Mesenchymal stem cell (in vitro differentiated cells and primary cell): ENCODE data around the gene ASPG.

Experiments
- DNase-seq: peaks from one replicate; pipeline ENCODE4 v3.0.0-alpha.2; 2013
- H2AFZ ChIP-seq: one replicate; pipeline ENCODE4 v1.6.1; 2013; ENCODE audit warnings: low read depth, mild to moderate bottlenecking, control low read depth, inconsistent platforms, low read length, moderate library complexity
- H2AK5ac ChIP-seq: 2 replicates; pipeline ENCODE4 v1.6.1; 2013; ENCODE audit warnings: low read length, moderate library complexity, mild to moderate bottlenecking, inconsistent platforms; ENCODE audit not compliant: severe bottlenecking
- H2BK120ac ChIP-seq: one replicate; pipeline ENCODE4 v1.6.1; 2013; ENCODE audit warnings: low read depth, mild to moderate bottlenecking, inconsistent platforms, low read length, moderate library complexity
- H2BK12ac ChIP-seq, 2 experiments: one replicate each; pipeline ENCODE4 v1.6.1; 2013; ENCODE audit warnings: inconsistent platforms in 2 of 2, low read length in 2 of 2, mild to moderate bottlenecking in 2 of 2, moderate library complexity in 2 of 2, control low read depth in 1 of 2
- H2BK15ac ChIP-seq: one replicate; pipeline ENCODE4 v1.6.1; 2013; ENCODE audit warnings: mild to moderate bottlenecking, low read depth, inconsistent platforms; ENCODE audit not compliant: poor library complexity, severe bottlenecking
- H2BK5ac ChIP-seq: 2 replicates; pipeline ENCODE4 v1.6.1; 2013; ENCODE audit warnings: low read depth, mild to moderate bottlenecking, low read length, control low read depth, inconsistent platforms; ENCODE audit not compliant: poor library complexity, severe bottlenecking
- H3K14ac ChIP-seq, 2 experiments: one replicate each; pipeline ENCODE4 v1.6.1; 2013; ENCODE audit warnings: inconsistent platforms in 2 of 2, low read length in 2 of 2, control low read depth in 1 of 2, mild to moderate bottlenecking in 1 of 2, moderate library complexity in 1 of 2
- H3K18ac ChIP-seq, 2 experiments: one replicate each; pipeline ENCODE4 v1.6.1; 2013; ENCODE audit warnings: inconsistent platforms in 2 of 2, low read length in 2 of 2, control low read depth in 1 of 2, low read depth in 1 of 2, mild to moderate bottlenecking in 1 of 2
- H3K23ac ChIP-seq, 2 experiments: one replicate each; pipeline ENCODE4 v1.6.1; 2013; ENCODE audit warnings: inconsistent platforms in 2 of 2, low read length in 2 of 2, mild to moderate bottlenecking in 2 of 2, moderate library complexity in 2 of 2, control low read depth in 1 of 2
- H3K27ac ChIP-seq: 2 replicates; pipeline ENCODE4 v1.5.1; 2013; ENCODE audit warnings: mild to moderate bottlenecking, moderate library complexity, low read length, control low read depth, inconsistent platforms; ENCODE audit not compliant: poor library complexity, severe bottlenecking
- H3K27me3 ChIP-seq, 2 experiments: 2 replicates each; pipeline versions ENCODE4 v1.6.1 to v1.7.0; 2013; ENCODE audit warnings: low read length in 2 of 2, mild to moderate bottlenecking in 2 of 2, moderate library complexity in 2 of 2, control low read depth in 1 of 2, inconsistent platforms in 1 of 2; ENCODE audit not compliant: control insufficient read depth in 1 of 2, insufficient read depth in 1 of 2
- H3K36me3 ChIP-seq, 2 experiments: 2 replicates each; pipeline versions ENCODE4 v1.6.1 to v1.7.0; 2013; ENCODE audit warnings: low read length in 2 of 2, control low read depth in 1 of 2, inconsistent platforms in 1 of 2, low read depth in 1 of 2, mild to moderate bottlenecking in 1 of 2; ENCODE audit not compliant: insufficient read depth in 2 of 2, control insufficient read depth in 1 of 2
- H3K4ac ChIP-seq, 2 experiments: one replicate each; pipeline ENCODE4 v1.6.1; 2013; ENCODE audit warnings: inconsistent platforms in 2 of 2, low read length in 2 of 2, mild to moderate bottlenecking in 2 of 2, moderate library complexity in 2 of 2, control low read depth in 1 of 2, low read depth in 1 of 2
- H3K4me1 ChIP-seq: 2 replicates; pipeline ENCODE4 v1.6.1; 2013; ENCODE audit warnings: low read depth, low read length, control low read depth; ENCODE audit not compliant: control insufficient read depth, insufficient read depth
- H3K4me2 ChIP-seq: 2 replicates; pipeline ENCODE4 v1.6.1; 2013; ENCODE audit warnings: low read length, mild to moderate bottlenecking, inconsistent platforms; ENCODE audit not compliant: poor library complexity, severe bottlenecking
- H3K4me3 ChIP-seq, 2 experiments: 2 replicates each; pipeline versions ENCODE4 v1.5.1 to v1.7.0; 2013; ENCODE audit warnings: low read length in 2 of 2, mild to moderate bottlenecking in 2 of 2, control low read depth in 1 of 2, low read depth in 1 of 2; ENCODE audit not compliant: insufficient read depth in 1 of 2
- H3K79me1 ChIP-seq: replicated peaks from 2 replicates; pipeline ENCODE4 v1.6.1; 2013; ENCODE audit warnings: mild to moderate bottlenecking, control low read depth, low read length, inconsistent platforms; ENCODE audit not compliant: poor library complexity, severe bottlenecking
- H3K9ac ChIP-seq: 2 replicates; pipeline ENCODE4 v1.7.0; 2013; ENCODE audit warnings: mild to moderate bottlenecking, low read length, moderate library complexity
- H3K9me3 ChIP-seq: 2 replicates; pipeline ENCODE4 v1.7.0; 2013; ENCODE audit warnings: mild to moderate bottlenecking, low read length; ENCODE audit not compliant: control insufficient read depth
- H4K8ac ChIP-seq: one replicate; pipeline ENCODE4 v1.6.1; 2013; ENCODE audit warnings: inconsistent platforms, mild to moderate bottlenecking, low read length, moderate library complexity
- H4K91ac ChIP-seq: one replicate; pipeline ENCODE4 v1.6.1; 2013; ENCODE audit warnings: mild to moderate bottlenecking, low read length, inconsistent platforms
- WGBS: methylation state at CpG from one replicate; pipeline ENCODE4 v1.1.7; 2013; ENCODE audit warnings: mixed read lengths; 5-methylcytosine and 5-hydroxymethylcytosine counted together

Gene ASPG

DNA sequence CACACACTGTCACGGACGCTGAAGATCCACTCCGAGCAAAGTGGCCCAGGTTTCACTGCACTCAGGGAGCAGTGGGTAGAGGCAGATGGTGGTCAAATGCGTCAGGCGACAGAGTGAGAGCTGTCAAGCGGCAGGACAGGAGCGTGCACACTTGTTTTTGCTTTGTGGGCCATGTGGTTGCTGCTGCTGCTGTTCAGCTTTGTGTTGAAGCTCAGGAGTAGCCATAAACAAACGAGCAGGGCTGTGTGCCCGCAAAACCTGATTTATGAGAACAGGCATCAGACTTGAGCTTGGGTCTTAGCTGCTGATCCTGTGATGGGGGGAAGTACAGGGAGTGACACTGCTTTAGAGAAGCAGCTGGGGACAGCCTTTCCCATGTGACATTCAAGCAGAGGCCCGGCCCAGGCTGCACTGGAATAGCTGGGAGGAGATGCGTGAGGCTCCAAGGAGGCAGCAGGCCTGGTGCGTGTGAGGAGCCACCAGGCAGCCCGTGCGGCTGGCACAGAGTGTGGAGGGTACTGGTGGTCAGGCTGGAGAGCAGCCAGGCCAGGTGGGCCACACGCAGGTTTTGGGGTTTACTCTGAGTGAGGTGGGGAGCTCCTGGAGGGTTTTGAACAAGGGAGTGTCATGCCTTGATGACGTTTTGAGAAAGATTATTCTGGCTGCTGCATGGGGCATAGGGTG lies 31.1 kb upstream of the ASPG start:
- H3K79me1 ChIP-seq, result no peaks in the 10 kb centered on the region

DNA sequence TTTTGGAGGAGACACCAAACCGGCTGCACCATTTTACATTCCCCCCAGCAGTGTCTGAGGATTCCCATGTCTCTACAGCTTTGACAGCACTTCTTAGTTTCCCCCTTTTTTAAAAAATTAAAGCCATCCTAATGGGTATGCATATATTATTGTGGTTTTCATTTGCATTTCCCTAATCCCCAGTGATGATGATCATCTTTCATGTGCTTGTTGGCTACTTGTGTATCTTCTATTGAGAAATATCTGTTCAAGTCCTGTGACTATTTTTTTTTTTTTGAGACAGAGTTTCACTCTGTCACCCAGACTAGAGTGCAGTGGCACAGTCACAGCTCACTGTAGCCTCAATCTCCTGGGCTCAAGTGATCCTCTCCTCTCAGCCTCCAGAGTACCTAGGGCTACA lies 23.2 kb upstream of the ASPG start:
- Histone ChIP-seq H3K4me1 (no peaks in the 10 kb centered on the region), H3K4ac (no peak overlapping the region), H3K9ac (no peak overlapping the region), H3K18ac (no peak overlapping the region), H2BK15ac (no peak overlapping the region), H3K9me3 (peaks cover 5% of the 10 kb centered on the region), H3K27ac (no peak overlapping the region), H3K23ac (no peak overlapping the region), H3K36me3 (no peaks in the 10 kb centered on the region), H2BK120ac (no peak overlapping the region), H4K91ac (no peak overlapping the region), H3K4me2 (no peak overlapping the region), H2AFZ (no peak overlapping the region), H2BK5ac (no peak overlapping the region), H3K79me1 (no peaks in the 10 kb centered on the region), H4K8ac (no peak overlapping the region), H3K14ac (no peak overlapping the region), H3K4me3 (no peak overlapping the region), H2BK12ac (no peak overlapping the region), H2AK5ac (no peak overlapping the region), H3K27me3 (peaks cover 0 to 3% of the 10 kb centered on the region in 2 experiments)
- no peak for DNase-seq
- WGBS, result no CpG with 5 or more reads among the region's 1 CpG

More for the DNA sequence above, 31.1 kb upstream of the ASPG start:
- no peak overlapping the region for H2BK12ac ChIP-seq
- 69% methylated on average over 16 of the region's 16 CpGs for WGBS
- H3K23ac ChIP-seq, result no peak overlapping the region
- H3K9ac ChIP-seq, result no peak overlapping the region
- H4K8ac ChIP-seq, result no peak overlapping the region
- no peak overlapping the region for H2AK5ac ChIP-seq
- H3K4me3 ChIP-seq, result no peak overlapping the region
- no peak overlapping the region for H2BK15ac ChIP-seq
- H3K36me3 ChIP-seq, result no peaks in the 10 kb centered on the region
- H2BK120ac ChIP-seq, result no peak overlapping the region
- H3K14ac ChIP-seq, result no peak overlapping the region
- no peaks in the 10 kb centered on the region for H3K4me1 ChIP-seq
- no peak overlapping the region for H3K4me2 ChIP-seq
- no peak overlapping the region for H2BK5ac ChIP-seq
- DNase-seq, result no peak
- H3K9me3 ChIP-seq, result no peaks in the 10 kb centered on the region
- H3K27ac ChIP-seq, result no peak overlapping the region
- no peak overlapping the region for H4K91ac ChIP-seq
- H3K18ac ChIP-seq, result no peak overlapping the region
- H3K4ac ChIP-seq, result no peak overlapping the region
- peaks cover 0 to 51% of the 10 kb centered on the region in 2 experiments for H3K27me3 ChIP-seq
- H2AFZ ChIP-seq, result no peak overlapping the region

DNA sequence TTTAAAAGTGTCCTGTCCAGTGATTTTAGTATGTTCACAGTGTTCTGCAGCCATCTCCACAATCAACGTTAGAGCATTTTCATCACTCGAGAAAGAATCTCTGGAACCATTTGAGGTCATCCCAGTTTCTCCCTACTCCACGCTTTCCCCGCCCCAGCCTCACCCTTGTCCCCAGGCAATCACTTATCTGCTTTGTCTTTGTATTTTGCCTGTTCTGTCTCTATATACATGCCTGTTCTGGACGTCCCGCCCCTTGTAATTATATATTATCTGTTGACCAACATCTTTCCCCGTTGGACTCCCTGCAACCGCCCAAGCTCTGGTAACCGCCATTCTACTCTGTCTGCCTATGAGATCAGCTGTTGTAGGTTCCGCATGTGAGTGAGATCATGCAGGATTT lies 21.5 kb upstream of the ASPG start:
- Histone ChIP-seq H2BK12ac (no peak overlapping the region), H3K27ac (no peak overlapping the region), H2BK5ac (no peak overlapping the region), H3K4me1 (no peaks in the 10 kb centered on the region), H2AFZ (no peak overlapping the region), H2BK120ac (no peak overlapping the region), H3K4ac (no peak overlapping the region), H4K8ac (no peak overlapping the region), H3K4me2 (no peak overlapping the region), H3K9ac (no peak overlapping the region), H3K18ac (no peak overlapping the region), H3K79me1 (no peaks in the 10 kb centered on the region), H3K9me3 (peaks cover 5% of the 10 kb centered on the region), H3K4me3 (no peak overlapping the region), H2AK5ac (no peak overlapping the region), H4K91ac (no peak overlapping the region), H2BK15ac (no peak overlapping the region), H3K36me3 (no peaks in the 10 kb centered on the region), H3K14ac (no peak overlapping the region), H3K23ac (no peak overlapping the region), H3K27me3 (peaks cover 0 to 2% of the 10 kb centered on the region in 2 experiments)
- DNase-seq, result no peak
- WGBS, result 88% methylated on average over 9 of the region's 10 CpGs

- no peak overlapping the region for H4K8ac ChIP-seq
- H3K4ac ChIP-seq, result no peak overlapping the region
- H3K9me3 ChIP-seq, result peaks cover 5% of the 10 kb centered on the region
- H3K23ac ChIP-seq, result no peak overlapping the region
- H3K9ac ChIP-seq, result no peak overlapping the region
- no peak overlapping the region for H3K4me2 ChIP-seq
- no peak overlapping the region for H2AK5ac ChIP-seq
- no peaks in the 10 kb centered on the region for H3K4me1 ChIP-seq
- H3K18ac ChIP-seq, result no peak overlapping the region
- H2BK15ac ChIP-seq, result no peak overlapping the region
- H3K27me3 ChIP-seq, result peaks cover 0 to 11% of the 10 kb centered on the region in 2 experiments
- H2BK120ac ChIP-seq, result no peak overlapping the region
- no peak for DNase-seq
- no peaks in the 10 kb centered on the region for H3K36me3 ChIP-seq
- no peak overlapping the region for H4K91ac ChIP-seq
- no peak overlapping the region for H2BK12ac ChIP-seq
- no peak overlapping the region for H3K27ac ChIP-seq
- H3K14ac ChIP-seq, result no peak overlapping the region
- H2BK5ac ChIP-seq, result no peak overlapping the region
- H2AFZ ChIP-seq, result no peak overlapping the region
- WGBS, result 70% methylated on average over 5 of the region's 5 CpGs
- no peaks in the 10 kb centered on the region for H3K79me1 ChIP-seq
- no peak overlapping the region for H3K4me3 ChIP-seq
These were observed 19.2 kb upstream of the ASPG start for GRCh38 chr14:104066279-104066678.
